HEK293 (cell line): ENCODE data around the gene MXD4.
A peak's percentile ranks its signal among the peaks of the same experiment; 100 is the strongest.

ENCODE experiments used
- KLF1 ChIP-seq: fragments of 450-650 bp; formaldehyde crosslinking; IDR thresholded peaks from 2 replicates; pipeline ENCODE4 v1.5.1; 2016; ENCODE audit warnings: missing biosample characterization, missing genetic modification characterization
- OVOL3 ChIP-seq: fragments of 450-650 bp; formaldehyde crosslinking; IDR thresholded peaks from 2 replicates; pipeline ENCODE4 v1.5.1; 2016; ENCODE audit warnings: missing biosample characterization, missing genetic modification characterization
- PRDM2 ChIP-seq: fragments of 450-650 bp; formaldehyde crosslinking; IDR thresholded peaks from 2 replicates; pipeline ENCODE4 v1.5.1; 2016; ENCODE audit warnings: missing biosample characterization, missing genetic modification characterization, borderline replicate concordance
- SP2 ChIP-seq: fragments of 450-650 bp; formaldehyde crosslinking; IDR thresholded peaks from 2 replicates; pipeline ENCODE4 v1.5.1; 2016; ENCODE audit warnings: missing biosample characterization, missing genetic modification characterization
- SP3 ChIP-seq: fragments of 450-650 bp; formaldehyde crosslinking; IDR thresholded peaks from 2 replicates; pipeline ENCODE4 v1.5.1; 2016; ENCODE audit warnings: missing biosample characterization, missing genetic modification characterization
- SP7 ChIP-seq: fragments of 450-650 bp; formaldehyde crosslinking; IDR thresholded peaks from 2 replicates; pipeline ENCODE4 v1.5.1; 2016; ENCODE audit warnings: missing biosample characterization, missing genetic modification characterization
- YY1 ChIP-seq: fragments of 450-650 bp; formaldehyde crosslinking; IDR thresholded peaks from 2 replicates; pipeline ENCODE4 v1.5.1; 2018; ENCODE audit warnings: missing biosample characterization, missing genetic modification characterization
- ZBTB10 ChIP-seq: fragments of 450-650 bp; formaldehyde crosslinking; IDR thresholded peaks from 2 replicates; pipeline ENCODE4 v1.5.1; 2016; ENCODE audit warnings: missing biosample characterization, missing genetic modification characterization
- ZBTB20 ChIP-seq: fragments of 450-650 bp; formaldehyde crosslinking; IDR thresholded peaks from 2 replicates; pipeline ENCODE4 v1.5.1; 2016; ENCODE audit warnings: missing biosample characterization, missing genetic modification characterization
- ZBTB21 ChIP-seq: fragments of 450-650 bp; formaldehyde crosslinking; IDR thresholded peaks from 2 replicates; pipeline ENCODE4 v1.5.1; 2017; ENCODE audit warnings: missing biosample characterization, missing genetic modification characterization
- ZBTB26 ChIP-seq: fragments of 450-650 bp; formaldehyde crosslinking; optimal IDR thresholded peaks from 2 replicates; pipeline ENCODE3; 2016; ENCODE audit warnings: missing biosample characterization, mild to moderate bottlenecking, missing genetic modification characterization
- ZFP3 ChIP-seq: fragments of 450-650 bp; formaldehyde crosslinking; IDR thresholded peaks from 2 replicates; pipeline ENCODE4 v1.5.1; 2016; ENCODE audit warnings: low read depth, missing biosample characterization, missing genetic modification characterization
- ZNF121 ChIP-seq: fragments of 450-650 bp; formaldehyde crosslinking; IDR thresholded peaks from 2 replicates; pipeline ENCODE4 v1.5.1; 2016; ENCODE audit warnings: missing biosample characterization, missing genetic modification characterization
- ZNF133 ChIP-seq: fragments of 450-650 bp; formaldehyde crosslinking; IDR thresholded peaks from 2 replicates; pipeline ENCODE4 v1.5.1; 2016; ENCODE audit warnings: missing biosample characterization, missing genetic modification characterization
- ZNF16 ChIP-seq: fragments of 450-650 bp; formaldehyde crosslinking; IDR thresholded peaks from 2 replicates; pipeline ENCODE4 v1.5.1; 2016; ENCODE audit warnings: low read depth, missing biosample characterization, missing genetic modification characterization
- ZNF175 ChIP-seq: fragments of 450-650 bp; formaldehyde crosslinking; IDR thresholded peaks from 2 replicates; pipeline ENCODE4 v1.5.1; 2016; ENCODE audit warnings: missing biosample characterization, missing genetic modification characterization
- ZNF24 ChIP-seq: fragments of 450-650 bp; formaldehyde crosslinking; IDR thresholded peaks from 2 replicates; pipeline ENCODE4 v1.5.1; 2016; ENCODE audit warnings: missing biosample characterization, missing genetic modification characterization
- ZNF266 ChIP-seq: fragments of 450-650 bp; formaldehyde crosslinking; IDR thresholded peaks from 2 replicates; pipeline ENCODE4 v1.5.1; 2016; ENCODE audit warnings: missing biosample characterization, missing genetic modification characterization, low read depth
- ZNF37A ChIP-seq: fragments of 450-650 bp; IDR thresholded peaks from 2 replicates; pipeline ENCODE4 v1.5.1; 2018; ENCODE audit warnings: missing biosample characterization, missing genetic modification characterization
- ZNF423 ChIP-seq: fragments of 450-650 bp; formaldehyde crosslinking; IDR thresholded peaks from 2 replicates; pipeline ENCODE4 v1.5.1; 2016; ENCODE audit warnings: missing biosample characterization, missing genetic modification characterization
- ZNF433 ChIP-seq: fragments of 450-650 bp; formaldehyde crosslinking; IDR thresholded peaks from 2 replicates; pipeline ENCODE4 v1.5.1; 2016; ENCODE audit warnings: missing biosample characterization, missing genetic modification characterization, low read depth
- ZNF510 ChIP-seq: fragments of 450-650 bp; formaldehyde crosslinking; IDR thresholded peaks from 2 replicates; pipeline ENCODE4 v1.5.1; 2018; ENCODE audit warnings: mild to moderate bottlenecking, missing genetic modification characterization, missing biosample characterization; ENCODE audit not compliant: insufficient replicate concordance
- ZNF548 ChIP-seq: fragments of 450-650 bp; formaldehyde crosslinking; IDR thresholded peaks from 2 replicates; pipeline ENCODE4 v1.5.1; 2016; ENCODE audit warnings: missing biosample characterization, missing genetic modification characterization
- ZNF560 ChIP-seq: fragments of 450-650 bp; formaldehyde crosslinking; IDR thresholded peaks from 2 replicates; pipeline ENCODE4 v1.5.1; 2017; ENCODE audit warnings: missing biosample characterization, missing genetic modification characterization, borderline replicate concordance
- ZNF596 ChIP-seq: fragments of 450-650 bp; IDR thresholded peaks from 2 replicates; pipeline ENCODE4 v1.5.0; 2018; ENCODE audit warnings: missing biosample characterization, mild to moderate bottlenecking, missing genetic modification characterization, moderate library complexity
- ZNF654 ChIP-seq: fragments of 450-650 bp; formaldehyde crosslinking; IDR thresholded peaks from 2 replicates; pipeline ENCODE4 v1.5.1; 2016; ENCODE audit warnings: low read depth, missing biosample characterization, missing genetic modification characterization
- ZNF658 ChIP-seq: fragments of 450-650 bp; formaldehyde crosslinking; IDR thresholded peaks from 2 replicates; pipeline ENCODE4; 2016; ENCODE audit warnings: missing biosample characterization, missing genetic modification characterization
- ZNF670 ChIP-seq: fragments of 450-650 bp; formaldehyde crosslinking; IDR thresholded peaks from 2 replicates; pipeline ENCODE4 v1.5.1; 2016; ENCODE audit warnings: missing biosample characterization, missing genetic modification characterization, low read depth
- ZSCAN18 ChIP-seq: fragments of 450-650 bp; formaldehyde crosslinking; IDR thresholded peaks from 2 replicates; pipeline ENCODE4 v1.5.1; 2016; ENCODE audit warnings: missing biosample characterization, missing genetic modification characterization

Gene MXD4

GRCh38 chr4:2262145-2262943, 435 bp upstream of the MXD4 start (continued):
- TF ChIP-seq ZBTB26 (peak; percentile 84), ZBTB10 (tag by site-specific recombination) (peak; percentile 48; the same call in 1 of the 2 replicates), YY1 (tag by site-specific recombination) (0 out of 2 replicates have a peak, but pooled peaks have one; percentile 23), ZNF670 (tag by site-specific recombination) (no peak), ZNF133 (tag by site-specific recombination) (no peak), ZFP3 (tag by site-specific recombination) (no peak), ZNF548 (tag by site-specific recombination) (no peak), SP7 (tag by site-specific recombination) (peak; percentile 39; the same call in 1 of the 2 replicates), ZNF423 (tag by site-specific recombination) (no peak), PRDM2 (tag by site-specific recombination) (no peak), KLF1 (tag by site-specific recombination) (no peak), OVOL3 (tag by site-specific recombination) (no peak), SP2 (peak; percentile 81), ZNF37A (tag by site-specific recombination) (no peak), ZNF24 (tag by site-specific recombination) (no peak), SP3 (no peak), ZNF596 (tag by site-specific recombination) (0 out of 2 replicates have a peak, but pooled peaks have one; percentile 19), ZNF16 (tag by site-specific recombination) (no peak), ZNF175 (no peak), ZNF658 (no peak), ZNF266 (tag by site-specific recombination) (no peak), ZNF433 (tag by site-specific recombination) (no peak), ZNF121 (tag by site-specific recombination) (no peak), ZBTB20 (tag by site-specific recombination) (peak; percentile 69), ZNF654 (tag by site-specific recombination) (no peak), ZBTB21 (tag by site-specific recombination) (no peak), ZNF560 (tag by site-specific recombination) (no peak), ZNF510 (tag by site-specific recombination) (no peak), ZSCAN18 (tag by site-specific recombination) (no peak)
